Spleen (tissue), 11 donors: ENCODE measurements around the gene SETD6. TPM values are rescaled to one million over a fixed set of nuclear protein-coding genes. Genes with fewer than 3 reads are reported as not detected.

ENCODE experiments used
- DNase-seq: peaks from one replicate; pipeline ENCODE4 v3.0.0-alpha.2; 2020
- H3K27ac ChIP-seq, 8 donors: fragments of 200-600 bp; sonication (generic) in 7 of 8; 1 replicate in 4 of 8; 2 replicates in 4 of 8; pipeline versions ENCODE4 v1.5.0 to v1.8.0; 2016 to 2021; ENCODE audit warnings: inconsistent platforms in 4 of 8, mild to moderate bottlenecking in 4 of 8, moderate library complexity in 1 of 8
- H3K27me3 ChIP-seq, 7 donors: fragments of 200-600 bp; sonication (generic) in 6 of 7; replicated peaks in 1 of 7; 1 replicate in 4 of 7; 2 replicates in 3 of 7; pipeline versions ENCODE4 v1.5.0 to v1.8.0; 2016 to 2021; ENCODE audit warnings: inconsistent platforms in 3 of 7, mild to moderate bottlenecking in 1 of 7
- H3K36me3 ChIP-seq, 6 donors: fragments of 200-600 bp; sonication (generic) in 5 of 6; 1 replicate in 4 of 6; 2 replicates in 2 of 6; pipeline versions ENCODE4 v1.5.0 to v1.8.0; 2016 to 2021; ENCODE audit warnings: inconsistent platforms in 2 of 6
- H3K4me1 ChIP-seq, 6 donors: fragments of 200-600 bp; sonication (generic) in 5 of 6; 1 replicate in 3 of 6; 2 replicates in 3 of 6; pipeline versions ENCODE4 v1.5.0 to v1.8.0; 2016 to 2021; ENCODE audit warnings: inconsistent platforms in 3 of 6
- H3K4me3 ChIP-seq, 8 donors: fragments of 200-600 bp; sonication (generic) in 7 of 8; 1 replicate in 4 of 8; 2 replicates in 4 of 8; pipeline versions ENCODE4 v1.5.0 to v1.8.0; 2016 to 2021; ENCODE audit warnings: inconsistent platforms in 4 of 8, mild to moderate bottlenecking in 4 of 8, moderate library complexity in 2 of 8
- H3K9me3 ChIP-seq, 8 donors: fragments of 200-600 bp; sonication (generic) in 7 of 8; 1 replicate in 4 of 8; 2 replicates in 4 of 8; pipeline versions ENCODE4 v1.5.0 to v1.8.0; 2016 to 2021; ENCODE audit warnings: inconsistent platforms in 4 of 8
- POLR2A ChIP-seq, 3 donors: fragments of 450-650 bp; IDR thresholded peaks; one replicate each; pipeline ENCODE4 v1.5.1; 2017; ENCODE audit warnings: antibody characterized with exemption in 3 of 3, mild to moderate bottlenecking in 1 of 3
- POLR2AphosphoS5 ChIP-seq, 3 donors: sonication (generic); formaldehyde crosslinking; IDR thresholded peaks; one replicate each; pipeline ENCODE4 v1.5.1; 2017; ENCODE audit warnings: antibody characterized with exemption in 3 of 3
- WGBS, 5 donors: extraction: QIAGEN DNeasy Blood & Tissue Kit in 3 of 5; methylation state at CpG; one replicate each; pipeline versions ENCODE4 v1.1.5 to v1.1.7; 2013 to 2018; 5-methylcytosine and 5-hydroxymethylcytosine counted together
- intact Hi-C: fragments of 100-400 bp; cut with DNase I; formaldehyde crosslinking; loops from one replicate; pipeline ENCODE4 v1.15.0; 2023; ENCODE audit warnings: low total_unique reads
- polyA plus RNA-seq, 3 donors: library from polyadenylated mRNA; stranded (reverse); fragments of 200-250 nt; gene quantifications; one replicate each; pipeline ENCODE4 v1.2.1, GENCODE V29; 2013
- total RNA-seq, 7 donors: library from RNA; depleted of rRNA in 3 of 7; stranded (reverse); fragments of >200 nt in 3 of 7; fragmentation: NEBNext Ultra II Directional in 4 of 7; extraction: Animal tissue kit (Norgen Biotek cat#: 25700) in 4 of 7; gene quantifications; one replicate each; pipeline versions ENCODE4 v1.1.0 to v1.2.1, GENCODE V29; 2016 to 2021
- TF ChIP-seq, protein P1 (sequence below), 11 experiments: fragments of 200-600 bp in 7 of 11; fragments of 450-650 bp in 4 of 11; sonication (generic) in 4 of 11; IDR thresholded peaks in 8 of 11; conservative IDR thresholded peaks in 3 of 11; 1 replicate in 7 of 11; 2 replicates in 4 of 11; pipeline versions ENCODE4 v1.4.0 to v1.8.0; 2016 to 2021; ENCODE audit warnings: antibody characterized with exemption in 11 of 11, inconsistent platforms in 4 of 11, mild to moderate bottlenecking in 1 of 11
- donor health status: healthy with polysubstance abuse.
- donor health status: DM: no; HTN: no; CAD: no; lungs with moderate emphysema.
- donor health status: DM: no; HTN: no; CAD: no.
- donor health status: Bipolar disorder and iron deficiency.
- donor health status: healthy.
- donor health status: DM: no; HTN: no; CAD: no.
- donor health status: DM: yes; HTN: yes; CAD: no.

Gene SETD6
- total and polyA plus RNA-seq, 10 donors: 8.9 to 32.3 (median 16.6) TPM

DNA sequence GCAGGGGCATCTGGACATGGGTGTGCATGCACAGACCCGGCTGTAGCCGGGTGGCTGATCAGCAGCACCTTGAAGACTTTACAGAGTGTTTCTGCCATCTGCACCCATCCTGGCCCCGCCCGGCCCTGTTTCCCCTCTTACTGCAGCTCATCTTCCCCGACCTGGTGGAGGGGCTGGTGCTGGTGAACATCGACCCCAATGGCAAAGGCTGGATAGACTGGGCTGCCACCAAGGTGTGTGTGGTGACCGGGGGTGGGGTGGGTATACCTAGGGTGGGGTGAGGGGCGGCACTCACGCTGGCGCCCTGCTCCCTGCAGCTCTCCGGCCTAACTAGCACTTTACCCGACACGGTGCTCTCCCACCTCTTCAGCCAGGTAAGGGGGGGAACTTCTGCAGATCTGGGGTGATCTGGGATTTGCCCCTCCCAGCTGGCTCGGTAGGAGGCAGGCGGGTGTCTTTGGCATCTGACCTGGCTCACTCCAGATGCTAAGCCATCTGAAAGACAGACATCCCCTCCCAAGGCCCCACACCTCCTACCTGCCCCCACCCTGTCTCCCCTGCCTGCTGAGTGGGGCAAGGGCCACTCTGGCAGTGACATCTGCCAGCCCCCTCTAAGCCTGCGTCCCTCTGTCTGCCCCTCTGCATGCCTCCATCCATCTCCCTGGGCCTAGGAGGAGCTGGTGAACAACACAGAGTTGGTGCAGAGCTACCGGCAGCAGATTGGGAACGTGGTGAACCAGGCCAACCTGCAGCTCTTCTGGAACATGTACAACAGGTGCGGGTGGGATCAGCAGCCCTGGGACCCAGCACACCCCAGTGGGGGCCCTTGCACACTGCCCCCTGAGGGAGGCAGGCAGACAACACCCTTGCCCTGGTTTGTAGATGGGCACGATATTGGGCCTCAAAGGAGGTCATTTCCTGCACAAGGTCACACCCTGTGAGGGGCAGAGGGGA is 8.8 kb upstream of the SETD6 start:
- no peak for TF ChIP-seq POLR2AphosphoS5 (IDR thresholded peaks at IDR 0.05)
- TF ChIP-seq, protein P1, sequence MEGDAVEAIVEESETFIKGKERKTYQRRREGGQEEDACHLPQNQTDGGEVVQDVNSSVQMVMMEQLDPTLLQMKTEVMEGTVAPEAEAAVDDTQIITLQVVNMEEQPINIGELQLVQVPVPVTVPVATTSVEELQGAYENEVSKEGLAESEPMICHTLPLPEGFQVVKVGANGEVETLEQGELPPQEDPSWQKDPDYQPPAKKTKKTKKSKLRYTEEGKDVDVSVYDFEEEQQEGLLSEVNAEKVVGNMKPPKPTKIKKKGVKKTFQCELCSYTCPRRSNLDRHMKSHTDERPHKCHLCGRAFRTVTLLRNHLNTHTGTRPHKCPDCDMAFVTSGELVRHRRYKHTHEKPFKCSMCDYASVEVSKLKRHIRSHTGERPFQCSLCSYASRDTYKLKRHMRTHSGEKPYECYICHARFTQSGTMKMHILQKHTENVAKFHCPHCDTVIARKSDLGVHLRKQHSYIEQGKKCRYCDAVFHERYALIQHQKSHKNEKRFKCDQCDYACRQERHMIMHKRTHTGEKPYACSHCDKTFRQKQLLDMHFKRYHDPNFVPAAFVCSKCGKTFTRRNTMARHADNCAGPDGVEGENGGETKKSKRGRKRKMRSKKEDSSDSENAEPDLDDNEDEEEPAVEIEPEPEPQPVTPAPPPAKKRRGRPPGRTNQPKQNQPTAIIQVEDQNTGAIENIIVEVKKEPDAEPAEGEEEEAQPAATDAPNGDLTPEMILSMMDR (IDR thresholded peaks at IDR 0.05 in 8 of 11, conservative IDR thresholded peaks at IDR 0.05 in 3 of 11): no peak
- no peak for TF ChIP-seq POLR2A (IDR thresholded peaks at IDR 0.05)
- H3K9me3 ChIP-seq: no peaks in the 10 kb centered on the region
- H3K27me3 ChIP-seq: peaks cover 0 to 33% (median 6%) of the 10 kb centered on the region in 7 donors
- H3K4me1 ChIP-seq: peaks cover 0 to 12% (median 7%) of the 10 kb centered on the region in 6 donors
- peak; percentile 58 for DNase-seq
- no peak overlapping the region for H3K4me3 ChIP-seq
- peaks cover 0 to 30% (median 0%) of the 10 kb centered on the region in 6 donors for H3K36me3 ChIP-seq
- intact Hi-C loops: no loop called here
- 78 to 89% (median 84%) methylated on average over 16 to 20 of the region's 20 CpGs for WGBS, 5 donors
- H3K27ac ChIP-seq: no peak overlapping the region

DNA sequence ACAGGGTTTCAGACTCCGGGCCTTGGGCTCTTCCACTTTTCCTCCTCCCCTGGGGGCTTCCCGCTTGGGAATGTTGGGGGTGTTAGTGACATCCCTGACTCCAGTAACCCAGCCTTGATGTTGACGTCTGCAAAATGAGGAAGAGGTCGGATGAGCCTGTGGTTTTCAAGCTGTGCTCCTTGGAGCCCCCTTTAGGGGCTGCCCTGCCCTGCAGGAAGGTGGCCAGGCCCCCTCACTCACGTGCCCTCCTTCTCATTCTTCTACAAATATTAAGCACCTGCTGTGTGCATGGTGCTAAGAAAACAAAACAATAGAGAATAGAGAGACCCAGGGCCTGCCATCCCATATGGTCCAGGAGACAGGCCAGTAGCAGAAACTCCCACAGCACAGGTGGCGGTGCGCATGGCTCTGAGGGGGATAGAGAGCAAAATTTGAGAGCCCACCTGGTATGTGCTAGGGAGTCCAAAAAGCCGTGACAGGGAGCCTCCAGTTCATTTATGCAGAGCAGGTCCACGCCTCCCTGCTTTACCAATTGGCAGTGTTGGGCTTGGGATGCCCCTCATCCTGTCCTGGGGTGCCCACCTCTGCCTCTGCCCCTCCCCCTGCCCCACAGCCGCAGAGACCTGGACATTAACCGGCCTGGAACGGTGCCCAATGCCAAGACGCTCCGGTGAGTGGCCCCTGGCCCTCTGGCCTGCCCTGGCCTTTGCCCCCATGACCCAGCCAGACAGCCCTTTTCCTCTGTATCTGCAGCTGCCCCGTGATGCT is 7.9 kb upstream of the SETD6 start:
- TF ChIP-seq POLR2AphosphoS5 (IDR thresholded peaks at IDR 0.05) (no peak), POLR2A (IDR thresholded peaks at IDR 0.05) (no peak)
- TF ChIP-seq, protein P1 (IDR thresholded peaks at IDR 0.05 in 8 of 11, conservative IDR thresholded peaks at IDR 0.05 in 3 of 11): no peak
- DNase-seq: peak; percentile 75
- Histone ChIP-seq H3K27ac (no peak overlapping the region), H3K27me3 (peaks cover 0 to 24% (median 0%) of the 10 kb centered on the region in 7 donors), H3K4me1 (peaks cover 0 to 11% (median 0%) of the 10 kb centered on the region in 6 donors), H3K4me3 (no peak overlapping the region), H3K9me3 (no peaks in the 10 kb centered on the region), H3K36me3 (peaks cover 0 to 31% (median 0%) of the 10 kb centered on the region in 6 donors)
- 63 to 74% (median 68%) methylated on average over 13 to 15 of the region's 15 CpGs for WGBS, 5 donors
- intact Hi-C loops: no loop called here

DNA sequence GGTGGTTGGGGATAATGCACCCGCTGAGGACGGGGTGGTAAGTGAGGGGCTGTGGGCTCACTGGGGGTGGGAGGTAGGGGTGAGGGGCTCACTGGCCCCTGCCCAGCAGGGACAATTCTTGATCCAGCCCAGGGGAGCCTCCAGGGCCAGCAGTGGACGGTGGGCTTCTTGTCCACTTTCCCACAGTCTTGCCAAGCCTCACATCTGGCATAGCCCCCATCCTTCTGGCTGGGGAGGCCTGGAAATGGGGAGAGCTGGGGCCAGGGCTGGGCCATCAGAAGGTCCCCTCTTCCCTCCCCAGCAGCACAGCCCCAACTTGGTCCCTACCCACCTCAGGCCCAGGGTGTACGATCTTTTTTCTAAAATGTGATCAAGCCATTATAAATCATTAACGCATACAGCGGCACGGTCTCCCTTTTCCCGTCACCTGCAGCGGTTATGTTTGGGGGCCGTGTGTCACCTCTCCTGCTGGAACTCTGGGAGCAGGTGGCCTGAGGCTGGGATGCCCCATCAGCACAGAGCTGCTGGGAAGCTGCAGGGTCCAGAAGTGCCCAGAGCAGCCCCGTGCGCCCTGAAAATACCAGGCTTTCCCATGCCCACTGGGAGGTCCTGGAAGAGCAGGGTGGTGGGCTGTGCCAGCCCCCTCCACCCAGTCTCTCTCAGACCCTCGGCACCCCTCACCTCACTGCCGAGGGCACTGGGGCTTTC is 7.2 kb upstream of the SETD6 start:
- H3K9me3 ChIP-seq: no peaks in the 10 kb centered on the region
- peaks cover 0 to 8% (median 0%) of the 10 kb centered on the region in 6 donors for H3K4me1 ChIP-seq
- no peak for DNase-seq
- peaks cover 0 to 31% (median 0%) of the 10 kb centered on the region in 6 donors for H3K36me3 ChIP-seq
- TF ChIP-seq, protein P1 (IDR thresholded peaks at IDR 0.05 in 8 of 11, conservative IDR thresholded peaks at IDR 0.05 in 3 of 11): no peak
- TF ChIP-seq POLR2A (IDR thresholded peaks at IDR 0.05): no peak
- intact Hi-C loops: no loop called here
- H3K27ac ChIP-seq: no peak overlapping the region
- peaks cover 0 to 17% (median 0%) of the 10 kb centered on the region in 7 donors for H3K27me3 ChIP-seq
- no peak overlapping the region for H3K4me3 ChIP-seq
- WGBS, 5 donors: 85 to 95% (median 91%) methylated on average over 11 to 14 of the region's 14 CpGs
